Sigmoid colon (tissue), 3 donors: ENCODE results near the gene KRCC1.

Experiments used
- POLR2A ChIP-seq, 2 donors: fragments of 450-650 bp; IDR thresholded peaks; one replicate each; pipeline ENCODE4 v1.6.1; 2016; ENCODE audit warnings: antibody characterized with exemption in 2 of 2, mild to moderate bottlenecking in 2 of 2, moderate library complexity in 2 of 2
- TF ChIP-seq, protein P1 (sequence below), 4 experiments: fragments of 450-650 bp in 3 of 4; fragments of 200-600 bp in 1 of 4; IDR thresholded peaks; one replicate each; pipeline ENCODE4 v1.5.1; 2016 to 2019; ENCODE audit warnings: antibody characterized with exemption in 4 of 4, mild to moderate bottlenecking in 3 of 4, moderate library complexity in 2 of 4

- TF ChIP-seq, protein P1, sequence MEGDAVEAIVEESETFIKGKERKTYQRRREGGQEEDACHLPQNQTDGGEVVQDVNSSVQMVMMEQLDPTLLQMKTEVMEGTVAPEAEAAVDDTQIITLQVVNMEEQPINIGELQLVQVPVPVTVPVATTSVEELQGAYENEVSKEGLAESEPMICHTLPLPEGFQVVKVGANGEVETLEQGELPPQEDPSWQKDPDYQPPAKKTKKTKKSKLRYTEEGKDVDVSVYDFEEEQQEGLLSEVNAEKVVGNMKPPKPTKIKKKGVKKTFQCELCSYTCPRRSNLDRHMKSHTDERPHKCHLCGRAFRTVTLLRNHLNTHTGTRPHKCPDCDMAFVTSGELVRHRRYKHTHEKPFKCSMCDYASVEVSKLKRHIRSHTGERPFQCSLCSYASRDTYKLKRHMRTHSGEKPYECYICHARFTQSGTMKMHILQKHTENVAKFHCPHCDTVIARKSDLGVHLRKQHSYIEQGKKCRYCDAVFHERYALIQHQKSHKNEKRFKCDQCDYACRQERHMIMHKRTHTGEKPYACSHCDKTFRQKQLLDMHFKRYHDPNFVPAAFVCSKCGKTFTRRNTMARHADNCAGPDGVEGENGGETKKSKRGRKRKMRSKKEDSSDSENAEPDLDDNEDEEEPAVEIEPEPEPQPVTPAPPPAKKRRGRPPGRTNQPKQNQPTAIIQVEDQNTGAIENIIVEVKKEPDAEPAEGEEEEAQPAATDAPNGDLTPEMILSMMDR (IDR thresholded peaks at IDR 0.05), result no peak
- peak; percentile 94 for TF ChIP-seq POLR2A (IDR thresholded peaks at IDR 0.05)
These were observed at the start of gene KRCC1 for GRCh38 chr2:88055371-88056128.
